SK-N-MC (cell line): ENCODE data around the gene PML.

Source experiments
- DNase-seq: peaks from one replicate; pipeline ENCODE4 v3.0.0-alpha.2; 2011; ENCODE audit warnings: low read depth, low spot score
- H3K27ac ChIP-seq: fragments of 200-600 bp; sonication (generic); 2 replicates; pipeline ENCODE4 v1.5.1; 2016; ENCODE audit warnings: mixed run types
- H3K36me3 ChIP-seq: fragments of 200-600 bp; sonication (generic); 2 replicates; pipeline ENCODE4 v1.6.1; 2017; ENCODE audit warnings: antibody characterized with exemption, low read length, mixed read lengths; ENCODE audit not compliant: insufficient read depth
- H3K4me3 ChIP-seq: fragments of 200-600 bp; sonication (generic); 2 replicates; pipeline ENCODE4 v1.5.1; 2016
- H3K9ac ChIP-seq: fragments of 200-600 bp; sonication (generic); 2 replicates; pipeline ENCODE4 v1.8.0; 2017; ENCODE audit warnings: mixed run types, mixed read lengths; ENCODE audit not compliant: insufficient read length
- H3K9me3 ChIP-seq: fragments of 200-600 bp; sonication (generic); 2 replicates; pipeline ENCODE4 v1.6.1; 2017; ENCODE audit warnings: low read depth, mild to moderate bottlenecking, antibody characterized with exemption, low read length, moderate library complexity, mixed read lengths
- EZH2 ChIP-seq: fragments of 200-600 bp; sonication (generic); IDR thresholded peaks from one replicate; pipeline ENCODE4 v1.6.1; 2017; ENCODE audit warnings: antibody characterized with exemption
- FOXP2 ChIP-seq: optimal IDR thresholded peaks from 2 replicates; pipeline ENCODE3; 2011; ENCODE audit warnings: mild to moderate bottlenecking, moderate library complexity; ENCODE audit not compliant: insufficient read depth; ENCODE audit errors: extremely low read length, control extremely low read depth
- POLR2AphosphoS5 ChIP-seq: IDR thresholded peaks from 2 replicates; pipeline ENCODE4 v1.6.1; 2012; ENCODE audit warnings: mild to moderate bottlenecking, low read depth, low read length, borderline replicate concordance

PML gene

DNA sequence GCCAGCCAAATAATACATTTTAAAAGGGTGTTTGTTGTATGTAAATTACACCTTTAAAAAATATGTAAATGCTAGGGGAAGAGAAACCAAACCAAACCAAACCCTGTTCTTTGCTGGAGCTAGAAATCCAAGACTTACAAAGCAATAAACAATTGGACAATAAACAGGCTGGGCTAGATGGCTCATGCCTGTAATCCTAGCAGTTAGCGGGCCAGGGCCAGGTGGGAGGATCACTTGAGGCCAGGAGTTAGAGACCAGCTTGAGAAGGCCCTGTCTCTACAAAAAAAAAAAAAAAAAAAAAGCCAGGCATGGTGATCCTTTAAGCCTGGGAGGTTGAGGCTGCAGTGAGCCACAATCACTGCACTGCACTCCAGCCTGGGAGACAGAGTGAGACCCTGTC lies 14.9 kb upstream of the PML start:
- Histone ChIP-seq H3K36me3 (no peaks in the 10 kb centered on the region), H3K9ac (no peak overlapping the region), H3K27ac (no peak overlapping the region), H3K9me3 (no peaks in the 10 kb centered on the region), H3K4me3 (no peak overlapping the region)
- DNase-seq = no peak
- TF ChIP-seq EZH2 = no peak
- TF ChIP-seq POLR2AphosphoS5 = no peak
- no peak for TF ChIP-seq FOXP2

DNA sequence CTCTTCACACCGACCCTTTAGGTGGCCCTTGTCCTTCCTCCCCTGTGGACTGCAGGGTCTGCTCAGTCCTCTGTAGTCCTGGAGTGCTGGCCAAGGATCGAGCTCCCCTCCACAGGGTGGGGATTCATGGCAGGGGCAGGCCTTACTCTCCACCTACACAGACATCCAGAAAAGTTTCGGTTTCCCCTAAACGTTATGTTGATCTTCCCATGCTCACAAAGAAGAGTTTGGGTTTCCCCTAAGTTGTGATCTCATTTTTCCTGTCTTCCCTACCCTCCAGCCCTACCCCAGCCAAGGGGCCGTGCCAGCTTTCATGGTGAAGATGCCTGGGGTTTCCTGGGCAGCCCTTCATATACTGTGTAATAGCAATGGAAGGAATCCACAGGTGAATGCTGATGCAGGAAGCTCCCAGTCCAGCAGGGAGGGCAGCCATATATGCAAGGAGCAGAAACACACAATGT lies 12.7 kb upstream of the PML start:
- no peak for DNase-seq
- Histone ChIP-seq H3K9ac (peak overlapping the region; percentile 58), H3K4me3 (peak overlapping the region; percentile 64; the same call in 1 of the 2 replicates), H3K27ac (peak overlapping the region; percentile 89), H3K36me3 (no peaks in the 10 kb centered on the region), H3K9me3 (no peaks in the 10 kb centered on the region)
- TF ChIP-seq POLR2AphosphoS5 (no peak), EZH2 (no peak), FOXP2 (no peak)

DNA sequence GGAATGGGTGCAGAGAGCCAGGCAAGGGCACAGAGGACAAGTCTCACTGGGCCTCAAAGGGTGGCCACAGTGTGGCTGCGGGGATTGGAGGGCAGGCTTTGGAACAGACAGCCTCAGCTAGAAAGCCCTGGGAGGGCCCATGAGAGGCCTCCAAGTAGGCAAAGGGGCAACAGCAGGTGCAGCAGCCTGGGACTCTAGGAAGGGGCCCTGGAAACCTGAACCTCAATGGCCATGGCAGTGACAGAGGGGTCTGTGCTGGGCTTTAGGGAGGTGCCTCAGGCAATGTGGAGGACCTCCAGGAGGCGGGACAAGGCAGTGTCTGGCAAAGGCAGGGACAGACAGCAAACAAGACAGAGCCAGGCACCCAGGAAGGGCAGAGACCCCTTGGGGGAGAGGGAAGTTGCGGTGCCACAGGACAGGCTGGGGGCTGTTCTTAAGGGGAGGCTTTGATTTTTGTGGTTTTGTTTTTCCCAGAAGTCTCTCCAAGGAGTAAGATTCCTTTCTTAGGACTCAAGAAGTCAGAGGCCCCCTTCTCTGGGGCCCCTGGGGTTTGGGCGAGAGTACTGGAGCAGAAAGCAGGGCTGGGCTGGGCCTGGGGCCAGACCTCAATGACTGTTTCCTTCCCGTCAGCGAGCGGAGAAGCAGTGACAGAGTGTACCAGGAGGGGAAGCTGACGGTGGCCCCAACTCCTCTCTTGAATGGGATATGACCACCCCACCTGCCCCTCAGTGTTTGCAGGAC lies 12.1 kb upstream of the PML start:
- 0 out of 2 replicates have a peak, but pooled peaks have one; percentile 23 for TF ChIP-seq POLR2AphosphoS5
- no peak for TF ChIP-seq EZH2
- TF ChIP-seq FOXP2 = no peak
- Histone ChIP-seq H3K9me3 (no peaks in the 10 kb centered on the region), H3K4me3 (peak overlapping the region; percentile 64), H3K27ac (peak overlapping the region; percentile 89), H3K9ac (peak overlapping the region; percentile 58), H3K36me3 (no peaks in the 10 kb centered on the region)
- no peak for DNase-seq

DNA sequence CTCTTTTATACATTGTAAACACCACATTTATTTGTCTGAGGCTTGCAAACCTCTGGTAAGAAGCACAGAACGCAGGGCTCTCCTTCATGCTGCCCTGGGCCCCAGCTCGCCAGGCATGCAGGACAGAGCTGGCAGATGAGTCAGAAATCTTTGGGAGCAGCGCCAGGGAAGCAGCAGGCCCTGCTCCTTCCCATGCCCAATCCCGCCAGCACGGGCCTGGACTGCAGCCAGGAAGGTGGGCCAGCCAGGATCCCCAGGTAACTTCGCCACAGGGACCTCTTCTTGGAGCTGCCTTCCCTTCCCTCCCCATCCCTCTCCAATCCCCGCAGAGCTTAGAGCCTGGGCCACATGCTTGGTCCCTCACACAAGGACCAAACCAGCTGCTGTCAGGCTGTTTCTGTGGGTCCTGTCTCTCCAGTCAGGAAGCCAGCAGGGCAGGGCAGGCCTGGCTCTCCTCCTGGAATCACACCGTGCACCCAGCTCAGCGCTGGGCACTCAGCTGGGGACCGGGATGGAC lies 11.2 kb upstream of the PML start:
- no peak overlapping the region for H3K4me3 ChIP-seq
- DNase-seq = no peak
- TF ChIP-seq EZH2 (no peak), FOXP2 (no peak)
- H3K9ac ChIP-seq = no peak overlapping the region
- no peaks in the 10 kb centered on the region for H3K9me3 ChIP-seq
- no peaks in the 10 kb centered on the region for H3K36me3 ChIP-seq
- H3K27ac ChIP-seq = no peak overlapping the region; the same call in 1 of the 2 replicates

DNA sequence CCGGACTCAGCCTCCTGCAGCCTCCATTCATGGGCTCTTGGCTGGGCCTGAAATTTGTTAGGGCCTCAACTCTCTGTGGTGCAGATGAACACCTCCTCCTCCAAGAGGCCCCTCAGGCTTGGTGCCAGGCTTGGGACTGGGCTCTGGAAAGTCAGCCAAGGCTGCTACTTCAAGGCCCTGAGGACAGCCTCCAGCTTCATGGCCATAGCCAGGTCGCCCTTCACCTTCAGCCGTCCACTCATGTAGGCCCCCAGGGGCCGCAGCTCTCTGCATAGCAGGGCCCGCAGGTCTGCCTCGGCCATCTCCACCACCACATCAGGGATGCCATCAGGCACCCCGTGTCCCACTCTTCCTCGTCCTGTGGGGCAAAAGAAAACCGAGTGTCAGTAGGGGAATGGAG lies 10.7 kb upstream of the PML start:
- no peak for DNase-seq
- TF ChIP-seq POLR2AphosphoS5 (no peak), EZH2 (no peak), FOXP2 (no peak)
- no peak overlapping the region for H3K9ac ChIP-seq

DNA sequence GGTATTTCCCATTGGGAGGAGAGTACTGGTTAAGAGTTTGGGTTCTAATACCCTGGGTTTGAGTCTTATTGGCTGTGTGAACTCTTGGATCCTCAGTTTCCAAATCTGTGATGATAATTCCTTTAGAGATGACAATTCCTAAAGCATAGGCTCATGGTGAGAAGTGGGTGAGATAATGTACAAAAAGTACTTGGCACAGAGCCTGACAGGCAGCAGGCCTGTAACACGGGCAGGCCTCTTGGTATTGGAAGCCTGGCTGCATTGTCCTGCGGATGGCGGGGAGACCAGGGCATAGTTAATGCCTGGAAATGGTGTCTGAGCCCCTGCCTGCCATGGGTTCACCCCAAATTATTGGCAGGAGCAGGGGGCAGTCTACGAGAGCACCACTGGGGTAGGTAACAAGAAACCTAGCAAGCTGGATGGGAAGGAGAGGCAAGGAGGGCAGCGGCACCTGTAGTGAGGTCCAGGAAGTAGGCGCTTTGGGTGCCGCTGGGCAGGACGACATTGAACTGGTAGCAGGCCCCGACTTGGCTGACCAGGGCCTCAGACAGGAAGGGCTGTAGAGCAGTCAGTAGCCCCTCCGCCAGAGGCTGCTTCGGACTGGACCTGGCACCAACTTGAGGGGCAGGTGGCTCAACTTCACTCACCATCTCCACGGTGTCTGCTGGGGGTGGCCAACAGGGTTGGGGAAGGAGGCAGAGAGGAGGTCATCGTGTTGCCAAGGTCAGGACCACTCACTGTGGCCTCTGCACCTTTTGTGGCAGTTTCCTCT lies 10.1 kb upstream of the PML start:
- Histone ChIP-seq H3K9me3 (no peaks in the 10 kb centered on the region), H3K27ac (no peak overlapping the region), H3K36me3 (no peaks in the 10 kb centered on the region), H3K4me3 (no peak overlapping the region), H3K9ac (no peak overlapping the region)
- no peak for DNase-seq
- no peak for TF ChIP-seq POLR2AphosphoS5

More for the DNA sequence above, 10.7 kb upstream of the PML start:
- Histone ChIP-seq H3K27ac (no peak overlapping the region), H3K4me3 (no peak overlapping the region), H3K9me3 (no peaks in the 10 kb centered on the region), H3K36me3 (no peaks in the 10 kb centered on the region)

DNA sequence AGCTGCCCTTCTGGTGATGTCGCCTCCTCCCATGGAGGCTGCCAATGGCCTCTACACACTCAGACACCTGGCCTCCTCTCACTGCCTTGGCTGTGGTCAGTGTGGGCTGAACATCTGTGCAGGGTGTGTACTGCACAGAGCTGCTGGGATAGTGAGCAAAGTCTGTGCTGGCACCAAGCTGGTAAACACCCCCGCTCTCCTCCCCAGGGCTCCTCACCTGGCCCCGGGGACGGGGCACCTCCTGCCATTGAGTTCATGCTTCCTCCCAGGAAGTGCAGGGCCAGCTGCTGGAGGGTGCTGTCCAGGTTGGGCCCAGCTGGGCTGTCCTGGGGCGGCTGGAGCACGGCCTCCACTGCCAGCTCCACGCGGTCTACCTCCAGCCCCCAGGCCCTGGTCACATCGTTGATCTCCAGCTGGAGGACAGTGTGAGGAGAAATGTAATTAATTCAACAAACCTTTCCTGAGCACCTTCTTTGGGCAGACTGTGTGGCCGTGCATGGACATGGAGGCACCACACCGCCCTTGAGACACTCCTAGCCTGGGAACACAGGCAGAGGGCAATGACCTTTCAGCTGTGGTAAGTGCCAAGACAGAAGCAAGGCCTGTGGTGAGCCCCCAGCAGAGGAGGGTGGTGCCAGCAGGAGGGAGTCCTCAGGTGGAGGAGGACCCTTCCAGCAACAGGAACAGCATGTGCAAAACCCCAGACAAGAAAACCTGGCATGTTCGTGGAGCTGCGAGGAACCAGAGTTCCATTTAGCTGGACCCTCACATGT lies 9.2 kb upstream of the PML start:
- H3K9ac ChIP-seq = no peak overlapping the region
- H3K4me3 ChIP-seq = no peak overlapping the region
- DNase-seq = no peak
- no peaks in the 10 kb centered on the region for H3K36me3 ChIP-seq
- H3K27ac ChIP-seq = no peak overlapping the region
- no peak for TF ChIP-seq POLR2AphosphoS5
- TF ChIP-seq FOXP2 = no peak
- no peak for TF ChIP-seq EZH2
- H3K9me3 ChIP-seq = no peaks in the 10 kb centered on the region
